ENCODE data around the gene SERGEF. TPM values are rescaled to one million over a fixed set of nuclear protein-coding genes. Genes with fewer than 3 reads are reported as not detected.

SERGEF gene
- total and polyA plus RNA-seq, 10 of the 15 experiments (the other 5 are each of a cell fraction or from before 2014, with no cell fraction given) = 14.6 to 27.8 (median 22.4) TPM

GRCh38 chr11:17791144-17791543 is 221.7 kb downstream of the SERGEF start:
- intact Hi-C loops (cut with micrococcal nuclease; ENCODE audit: unreplicated experiment) = no loop called here

GRCh38 chr11:17790453-17790852 is 222.4 kb downstream of the SERGEF start:
- ChIA-PET RAD21 (ENCODE audit: unreplicated experiment) (no interaction called here), CTCF (no interaction called here), SMC1A (ENCODE audit: uncharacterized antibody, unreplicated experiment) (no interaction called here), POLR2A (no interaction called here)
- no peaks in the 10 kb centered on the region; a peak in 1 of 4 replicates for H3K36me3 ChIP-seq (ENCODE audit: control insufficient read depth in 2 of 2, insufficient read depth in 2 of 2, low read length in 1 of 2)
- no peak overlapping the region for H3K27ac ChIP-seq (ENCODE audit: control insufficient read depth, insufficient read depth)
- DNase-seq (ENCODE audit: low read depth, low spot score) (no peak), FAIRE-seq (no peak), ATAC-seq (no peak)
- no peaks in the 10 kb centered on the region for H4K20me1 ChIP-seq (ENCODE audit: control insufficient read depth, insufficient read depth)
- 94% methylated on average over 1 of the region's 1 CpG for WGBS (ENCODE audit: insufficient coverage, insufficient replicate concordance, low lambda C conversion rate, missing lambda C conversion rate)
- H3K9ac ChIP-seq (ENCODE audit: control insufficient read depth, insufficient read depth, low read length) = no peak overlapping the region
- H3K4me1 ChIP-seq (ENCODE audit: control insufficient read depth, insufficient read depth, low read length) = no peaks in the 10 kb centered on the region
- H3K4me2 ChIP-seq (ENCODE audit: control insufficient read depth, insufficient read depth) = no peak overlapping the region
- no peaks in the 10 kb centered on the region for H3K9me3 ChIP-seq (replicated peaks; ENCODE audit: control insufficient read depth, insufficient read depth, low read length)
- in situ Hi-C loops (cut with MboI) (no loop called here), intact Hi-C loops (cut with micrococcal nuclease; ENCODE audit: unreplicated experiment) (no loop called here)
- no TSS peak for BruUV-seq (replicated peaks)
- no peaks in the 10 kb centered on the region for H3K79me2 ChIP-seq (ENCODE audit: control insufficient read depth, insufficient read depth, low read length)
- H2AFZ ChIP-seq (ENCODE audit: control insufficient read depth, low read depth, low read length) = no peak overlapping the region
- H3K4me3 ChIP-seq = no peak overlapping the region
- no peaks in the 10 kb centered on the region for H3K27me3 ChIP-seq (replicated peaks in 1 of 2; ENCODE audit: control insufficient read depth in 2 of 2, insufficient read depth in 2 of 2, low read length in 1 of 2)
- TF ChIP-seq ZBTB40 (IDR thresholded peaks at IDR 0.05; ENCODE audit: borderline replicate concordance) (no peak), KLF5 (IDR thresholded peaks at IDR 0.05; ENCODE audit: partially characterized antibody) (no peak), TCF3 (IDR thresholded peaks at IDR 0.05; ENCODE audit: borderline replicate concordance, insufficient read depth, low read depth, low read length) (no peak), RELA (IDR thresholded peaks at IDR 0.05; ENCODE audit: borderline replicate concordance, partially characterized antibody) (no peak), HDGF (IDR thresholded peaks at IDR 0.05) (no peak), ZNF687 (IDR thresholded peaks at IDR 0.05) (no peak)

More at GRCh38 chr11:17791144-17791543, 221.7 kb downstream of the SERGEF start:
- DNase-seq (ENCODE audit: low read depth, low spot score) (no peak), FAIRE-seq (no peak), ATAC-seq (no peak)
- POLR2A ChIA-PET = no interaction called here
- Histone ChIP-seq H3K4me1 (ENCODE audit: control insufficient read depth, insufficient read depth, low read length) (no peaks in the 10 kb centered on the region), H2AFZ (ENCODE audit: control insufficient read depth, low read depth, low read length) (no peak overlapping the region), H3K79me2 (ENCODE audit: control insufficient read depth, insufficient read depth, low read length) (no peaks in the 10 kb centered on the region), H3K27me3 (replicated peaks in 1 of 2; ENCODE audit: control insufficient read depth in 2 of 2, insufficient read depth in 2 of 2, low read length in 1 of 2) (no peaks in the 10 kb centered on the region), H3K9me3 (replicated peaks; ENCODE audit: control insufficient read depth, insufficient read depth, low read length) (no peaks in the 10 kb centered on the region), H3K36me3 (ENCODE audit: control insufficient read depth in 2 of 2, insufficient read depth in 2 of 2, low read length in 1 of 2) (no peaks in the 10 kb centered on the region; a peak in 1 of 4 replicates), H3K27ac (ENCODE audit: control insufficient read depth, insufficient read depth) (no peak overlapping the region), H3K4me3 (no peak overlapping the region), H4K20me1 (ENCODE audit: control insufficient read depth, insufficient read depth) (no peaks in the 10 kb centered on the region), H3K4me2 (ENCODE audit: control insufficient read depth, insufficient read depth) (no peak overlapping the region), H3K9ac (ENCODE audit: control insufficient read depth, insufficient read depth, low read length) (no peak overlapping the region)
- no peak for TF ChIP-seq NFXL1 (IDR thresholded peaks at IDR 0.05; ENCODE audit: borderline replicate concordance)
- TF ChIP-seq RB1 (IDR thresholded peaks at IDR 0.05; ENCODE audit: borderline replicate concordance) = no peak
- no peak for TF ChIP-seq IKZF1 (conservative IDR thresholded peaks at IDR 0.05)
- no peak for TF ChIP-seq ATF3 (IDR thresholded peaks at IDR 0.05; ENCODE audit: borderline replicate concordance, extremely low read depth, low read depth, low read length)
- TF ChIP-seq ZNF622 (IDR thresholded peaks at IDR 0.05) = no peak
- TF ChIP-seq SMAD5 (IDR thresholded peaks at IDR 0.05; ENCODE audit: low read depth) = no peak
- no peak for TF ChIP-seq SIN3A (IDR thresholded peaks at IDR 0.05; ENCODE audit: low read depth, low read length)
- RAD21 ChIA-PET (ENCODE audit: unreplicated experiment) = no interaction called here
- no TSS peak for BruUV-seq (replicated peaks)
- CTCF ChIA-PET = no interaction called here
- in situ Hi-C loops (cut with MboI) = no loop called here
- SMC1A ChIA-PET (ENCODE audit: uncharacterized antibody, unreplicated experiment) = no interaction called here
